Left ventricle myocardium inferior (tissue), 1 donor: Measurements from ENCODE around the gene GPX6. TPM values are rescaled to one million over a fixed set of nuclear protein-coding genes. Genes with fewer than 3 reads are reported as not detected.
"Not testable (repeated sequence)": the region's sequence is repeated elsewhere in the genome, so short reads cannot be mapped to it uniquely, and the experiment has no call there.

Experiments
- DNase-seq: peaks from one replicate; pipeline ENCODE4 v3.0.0-alpha.2; 2020
- H3K27ac ChIP-seq: fragments of 200-600 bp; replicated peaks from 2 replicates; pipeline ENCODE4 v1.8.0; 2021
- H3K27me3 ChIP-seq: fragments of 200-600 bp; 2 replicates; pipeline ENCODE4 v1.8.0; 2021; ENCODE audit warnings: low read depth
- H3K36me3 ChIP-seq: fragments of 200-600 bp; 2 replicates; pipeline ENCODE4 v1.8.0; 2021
- H3K4me1 ChIP-seq: fragments of 200-600 bp; 2 replicates; pipeline ENCODE4 v1.8.0; 2021
- H3K4me3 ChIP-seq: fragments of 200-600 bp; 2 replicates; pipeline ENCODE4 v1.8.0; 2021; ENCODE audit warnings: mild to moderate bottlenecking, moderate library complexity
- H3K9me3 ChIP-seq: fragments of 200-600 bp; replicated peaks from 2 replicates; pipeline ENCODE4 v1.8.0; 2021
- CTCF ChIP-seq: fragments of 200-600 bp; IDR thresholded peaks from 2 replicates; pipeline ENCODE4 v1.8.0; 2021; ENCODE audit warnings: antibody characterized with exemption, mild to moderate bottlenecking, borderline replicate concordance
- intact Hi-C: fragments of 100-400 bp; cut with micrococcal nuclease; formaldehyde crosslinking; loops from one replicate; pipeline ENCODE4 v1.11.0; 2022
- total RNA-seq: library from RNA; stranded (reverse); fragmentation: NEBNext Ultra II Directional; extraction: Animal tissue kit (Norgen Biotek cat#: 25700); gene quantifications from one replicate; pipeline ENCODE4 v1.2.1, GENCODE V29; 2021
- donor health status: DM: no; HTN: yes; CAD: no; lungs with severe emphysema.

Gene GPX6
- total RNA-seq, 1 donor from 2014 or later: not detected

DNA sequence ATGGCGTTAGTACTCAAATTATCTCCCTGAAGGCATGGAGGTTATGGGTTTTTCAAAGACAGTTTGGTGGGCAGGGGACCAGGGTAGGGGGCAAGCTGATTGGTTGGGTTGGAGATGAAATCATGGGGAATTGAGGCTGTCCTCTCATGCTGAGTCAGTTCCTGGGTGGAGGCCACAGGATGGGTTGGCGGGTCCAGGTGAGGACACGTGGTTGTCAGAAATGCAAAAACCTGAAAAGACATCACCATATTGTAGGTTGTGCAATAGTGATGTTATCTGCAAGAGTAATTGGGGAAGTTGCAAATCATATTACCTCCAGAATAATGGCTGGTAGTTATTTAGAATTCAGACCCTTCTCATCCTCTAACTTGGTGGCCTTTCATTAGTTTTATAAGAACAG, 30.1 kb downstream of the GPX6 start:
- no peak for DNase-seq
- no peak overlapping the region for H3K4me3 ChIP-seq
- intact Hi-C loops: no loop called here
- no peak for TF ChIP-seq CTCF
- H3K4me1 ChIP-seq: peaks cover 9% of the 10 kb centered on the region
- peaks cover 4% of the 10 kb centered on the region for H3K9me3 ChIP-seq
- H3K27ac ChIP-seq: no peak overlapping the region
- H3K27me3 ChIP-seq: peaks cover 98% of the 10 kb centered on the region
- H3K36me3 ChIP-seq: no peaks in the 10 kb centered on the region

- H3K27me3 ChIP-seq: peaks cover 98% of the 10 kb centered on the region
Measured at GRCh38 chr6:28480253-28480932, 35.2 kb downstream of the GPX6 start.

DNA sequence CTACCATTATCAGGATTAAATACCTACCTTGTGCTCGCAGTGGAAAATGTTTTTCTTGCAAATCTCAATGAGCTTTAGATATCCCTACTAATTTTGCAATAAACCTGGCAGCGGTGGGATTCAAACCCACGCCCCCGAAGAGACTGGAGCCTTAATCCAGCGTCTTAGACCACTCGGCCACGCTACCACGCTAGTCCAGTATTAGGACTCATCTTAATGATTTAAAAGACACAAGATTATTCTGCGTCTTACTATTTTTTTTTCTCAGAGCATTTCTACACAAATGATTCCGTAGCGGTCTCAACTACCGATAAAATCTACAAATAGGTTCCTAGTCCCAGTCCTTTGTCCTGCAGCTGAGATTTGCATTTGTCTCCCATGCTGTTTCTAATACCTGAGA, 37.1 kb downstream of the GPX6 start:
- TF ChIP-seq CTCF: no peak
- H3K27ac ChIP-seq: no peak overlapping the region
- no peaks in the 10 kb centered on the region for H3K9me3 ChIP-seq
- intact Hi-C loops: no loop called here
- H3K4me3 ChIP-seq: no peak overlapping the region
- no peaks in the 10 kb centered on the region for H3K4me1 ChIP-seq
- no peaks in the 10 kb centered on the region for H3K36me3 ChIP-seq
- DNase-seq: no peak
- H3K27me3 ChIP-seq: peaks cover 99% of the 10 kb centered on the region

More at GRCh38 chr6:28480253-28480932, 35.2 kb downstream of the GPX6 start:
- Histone ChIP-seq H3K4me1 (no peaks in the 10 kb centered on the region), H3K4me3 (no peak overlapping the region), H3K9me3 (no peaks in the 10 kb centered on the region), H3K27ac (no peak overlapping the region), H3K36me3 (no peaks in the 10 kb centered on the region)
- intact Hi-C loops: no loop called here
- no peak for TF ChIP-seq CTCF
- no peak for DNase-seq

- intact Hi-C loops: no loop called here
- no peaks in the 10 kb centered on the region for H3K4me1 ChIP-seq
- no peak overlapping the region for H3K27ac ChIP-seq
- peaks cover 96% of the 10 kb centered on the region for H3K27me3 ChIP-seq
- DNase-seq: no peak
- no peak for TF ChIP-seq CTCF
- no peaks in the 10 kb centered on the region for H3K36me3 ChIP-seq
- H3K9me3 ChIP-seq: no peaks in the 10 kb centered on the region
- H3K4me3 ChIP-seq: peak overlapping the region; percentile 10
Measured at GRCh38 chr6:28474441-28475219, 41.0 kb downstream of the GPX6 start.

DNA sequence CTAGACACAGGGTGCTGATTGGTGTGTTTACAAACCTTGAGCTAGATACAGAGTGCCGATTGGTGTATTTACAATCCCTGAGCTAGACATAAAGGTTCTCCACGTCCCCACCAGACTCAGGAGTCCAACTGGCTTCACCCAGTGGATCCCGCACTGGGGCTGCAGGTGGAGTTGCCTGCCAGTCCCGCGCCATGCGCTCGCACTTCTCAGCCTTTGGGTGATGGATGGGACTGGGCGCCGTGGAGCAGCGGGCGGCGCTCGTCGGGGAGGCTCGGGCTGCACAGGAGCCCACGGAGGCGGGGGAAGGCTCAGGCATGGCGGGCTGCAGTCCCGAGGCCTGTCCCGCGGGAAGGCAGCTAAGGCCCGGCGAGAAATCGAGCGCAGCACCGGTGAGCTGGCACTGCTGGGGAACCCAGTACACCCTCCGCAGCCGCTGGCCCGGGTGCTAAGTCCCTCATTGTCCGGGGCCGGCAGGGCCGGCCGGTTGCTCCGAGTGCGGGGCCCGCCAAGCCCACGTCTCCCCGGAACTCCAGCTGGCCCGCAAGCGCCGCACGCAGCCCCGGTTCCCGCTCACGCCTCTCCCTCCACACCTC, 46.3 kb downstream of the GPX6 start:
- H3K27ac ChIP-seq, H3K36me3 ChIP-seq, intact Hi-C loops, H3K4me3 ChIP-seq, H3K4me1 ChIP-seq, DNase-seq: not testable (repeated sequence)
- H3K9me3 ChIP-seq: peaks cover 11% of the 10 kb centered on the region
- peaks cover 87% of the 10 kb centered on the region for H3K27me3 ChIP-seq

DNA sequence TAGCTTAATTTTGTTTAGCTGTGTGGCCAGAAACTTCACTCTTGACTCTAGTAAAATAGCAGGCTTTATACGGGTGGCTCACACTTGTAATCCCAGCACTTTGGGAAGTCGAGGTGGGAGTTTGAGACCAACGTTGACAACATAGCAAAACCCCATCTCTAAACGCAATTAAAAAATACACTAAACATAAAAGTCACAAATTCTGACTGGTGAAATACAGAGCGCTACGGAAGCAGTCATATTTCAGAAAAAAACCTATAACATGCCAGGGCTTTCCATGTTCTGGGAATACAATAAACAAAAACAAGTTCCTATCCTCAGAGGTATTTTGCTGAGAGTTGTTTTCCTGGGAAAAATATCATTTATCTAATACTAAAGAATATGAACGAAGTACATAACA, 47.5 kb downstream of the GPX6 start:
- peaks cover 87% of the 10 kb centered on the region for H3K27me3 ChIP-seq
- DNase-seq: no peak
- H3K27ac ChIP-seq: no peak overlapping the region
- intact Hi-C loops: no loop called here
- H3K4me3 ChIP-seq: no peak overlapping the region
- no peaks in the 10 kb centered on the region for H3K36me3 ChIP-seq
- peaks cover 11% of the 10 kb centered on the region for H3K9me3 ChIP-seq
- no peaks in the 10 kb centered on the region for H3K4me1 ChIP-seq
- TF ChIP-seq CTCF: no peak
